ENCODE results near the gene KPNA4.

GRCh38 chr3:160577093-160577492 is 11.7 kb upstream of the KPNA4 start:
- TF ChIP-seq CTCF (IDR thresholded peaks at IDR 0.05): no peak
- TF ChIP-seq POLR2A (IDR thresholded peaks at IDR 0.05): no peak
- no peak for TF ChIP-seq EP300 (IDR thresholded peaks at IDR 0.05; ENCODE audit: low read depth)
- no peak for TF ChIP-seq POLR2AphosphoS5 (IDR thresholded peaks at IDR 0.05)
